SK-MEL-5 (cell line): ENCODE results near the gene PHLDB2. TPM values are rescaled to one million over a fixed set of nuclear protein-coding genes. Genes with fewer than 3 reads are reported as not detected.

Experiments
- DNase-seq: peaks from one replicate; pipeline ENCODE4 v3.0.0-alpha.2; 2016; ENCODE audit warnings: low read depth, low spot score
- in situ Hi-C: cut with HindIII; loops from 2 replicates; pipeline ENCODE4 v1.10.0; 2016; ENCODE audit warnings: low sequenced_read_pairs, high pct_unique_total_duplicates, low pct_unique_long_range_greater_than_20kb
- total RNA-seq: library from RNA; depleted of rRNA; stranded (reverse); fragments of >200 nt; shearing (Covaris generic); gene quantifications from 2 replicates; pipeline ENCODE4 v1.2.3, GENCODE V29; 2014

The PHLDB2 gene
- total RNA-seq, 1 experiment from 2014 or later, result 36.9 TPM

- in situ Hi-C loops, result loop anchor here (25.0 kb wide), 1 partner anchor 251 kb away; no protein-coding TSS in a partner anchor
- peak; percentile 38 for DNase-seq
Observed at GRCh38 chr3:111963424-111963823, 104.4 kb downstream of the PHLDB2 start.

- in situ Hi-C loops, result loop anchor here (25.0 kb wide), 1 partner anchor 253 kb away; no protein-coding TSS in a partner anchor
Observed at GRCh38 chr3:111965484-111965883, 106.4 kb downstream of the PHLDB2 start.

GRCh38 chr3:111967068-111967467 lies 108.0 kb downstream of the PHLDB2 start:
- in situ Hi-C loops, result loop anchor here (25.0 kb wide), 1 partner anchor 255 kb away; no protein-coding TSS in a partner anchor
- DNase-seq, result peak; percentile 37

More at GRCh38 chr3:111965484-111965883, 106.4 kb downstream of the PHLDB2 start:
- no peak for DNase-seq

GRCh38 chr3:111967651-111968274 lies 108.7 kb downstream of the PHLDB2 start:
- in situ Hi-C loops, result loop anchor here (25.0 kb wide), 1 partner anchor 255 kb away; no protein-coding TSS in a partner anchor
- peak; percentile 89 for DNase-seq

GRCh38 chr3:111968319-111969054 lies 109.4 kb downstream of the PHLDB2 start:
- in situ Hi-C loops, result loop anchor here (25.0 kb wide), 1 partner anchor 256 kb away; no protein-coding TSS in a partner anchor
- no peak for DNase-seq

GRCh38 chr3:111970376-111970775 lies 111.3 kb downstream of the PHLDB2 start:
- in situ Hi-C loops, result loop anchor here (25.0 kb wide), 1 partner anchor 258 kb away; no protein-coding TSS in a partner anchor

GRCh38 chr3:111971533-111972130 lies 112.6 kb downstream of the PHLDB2 start:
- in situ Hi-C loops, result loop anchor here (25.0 kb wide), 1 partner anchor 259 kb away; no protein-coding TSS in a partner anchor
- DNase-seq, result no peak

More at GRCh38 chr3:111970376-111970775, 111.3 kb downstream of the PHLDB2 start:
- DNase-seq, result no peak

- no peak for DNase-seq
- in situ Hi-C loops, result loop anchor here (25.0 kb wide), 1 partner anchor 261 kb away; no protein-coding TSS in a partner anchor
Observed at GRCh38 chr3:111972891-111973290, 113.8 kb downstream of the PHLDB2 start.

- no peak for DNase-seq
- in situ Hi-C loops, result no loop called here
Observed at GRCh38 chr3:111975131-111975530, 116.1 kb downstream of the PHLDB2 start.

- in situ Hi-C loops, result no loop called here
- DNase-seq, result no peak
Observed at GRCh38 chr3:111976254-111976653, 117.2 kb downstream of the PHLDB2 start.

- DNase-seq, result peak; percentile 99
- in situ Hi-C loops, result no loop called here
Observed at GRCh38 chr3:111978583-111979433, 119.7 kb downstream of the PHLDB2 start, which contains the start of gene ABHD10. Gene ABHD10 (plus strand): TSS chr3:111979026. CDS start chr3:111979062, 36 bp downstream.

GRCh38 chr3:111979434-111980038 lies 120.5 kb downstream of the PHLDB2 start:
- in situ Hi-C loops, result no loop called here
- DNase-seq, result peak; percentile 27

GRCh38 chr3:111980716-111981456 lies 121.8 kb downstream of the PHLDB2 start:
- no peak for DNase-seq
- in situ Hi-C loops, result no loop called here

GRCh38 chr3:111981457-111981763 lies 122.3 kb downstream of the PHLDB2 start:
- in situ Hi-C loops, result no loop called here

GRCh38 chr3:111984636-111985298 lies 125.7 kb downstream of the PHLDB2 start:
- in situ Hi-C loops, result no loop called here
- no peak for DNase-seq

More at GRCh38 chr3:111981457-111981763, 122.3 kb downstream of the PHLDB2 start:
- no peak for DNase-seq

- in situ Hi-C loops, result no loop called here
Observed at GRCh38 chr3:111986800-111987199, 127.7 kb downstream of the PHLDB2 start.

More at GRCh38 chr3:111986800-111987199, 127.7 kb downstream of the PHLDB2 start:
- DNase-seq, result no peak
